Nephron (organoid): ENCODE measurements around the gene HGFAC.
A peak's percentile ranks its signal among the peaks of the same experiment; 100 is the strongest.

ENCODE experiments used
- H3K27ac Mint-ChIP-seq, 3 experiments: 2 replicates each; pipeline ENCODE4 v1.8.0; 2020; ENCODE audit warnings: mixed read lengths in 3 of 3, mild to moderate bottlenecking in 2 of 3, moderate library complexity in 1 of 3
- H3K27me3 Mint-ChIP-seq: 2 replicates; pipeline ENCODE4 v1.8.0; 2021; ENCODE audit warnings: low read depth, mild to moderate bottlenecking, moderate library complexity, mixed read lengths
- H3K36me3 Mint-ChIP-seq: 2 replicates; pipeline ENCODE4 v1.8.0; 2020; ENCODE audit warnings: low read depth, mixed read lengths
- H3K4me1 Mint-ChIP-seq: 2 replicates; pipeline ENCODE4 v1.8.0; 2020; ENCODE audit warnings: mixed read lengths
- H3K4me3 Mint-ChIP-seq, 3 experiments: 2 replicates each; pipeline ENCODE4 v1.8.0; 2020; ENCODE audit warnings: mild to moderate bottlenecking in 3 of 3, mixed read lengths in 3 of 3, moderate library complexity in 2 of 3
- H3K9me3 Mint-ChIP-seq: 2 replicates; pipeline ENCODE4 v1.8.0; 2020; ENCODE audit warnings: mixed read lengths
- TF ChIP-seq, protein P1 (sequence below), 3 experiments: fragments of 200-600 bp; sonication (generic); IDR thresholded peaks; one replicate each; pipeline ENCODE4 v1.5.0; 2021; ENCODE audit warnings: antibody characterized with exemption in 3 of 3; ENCODE audit not compliant: unreplicated experiment in 3 of 3

HGFAC gene

DNA sequence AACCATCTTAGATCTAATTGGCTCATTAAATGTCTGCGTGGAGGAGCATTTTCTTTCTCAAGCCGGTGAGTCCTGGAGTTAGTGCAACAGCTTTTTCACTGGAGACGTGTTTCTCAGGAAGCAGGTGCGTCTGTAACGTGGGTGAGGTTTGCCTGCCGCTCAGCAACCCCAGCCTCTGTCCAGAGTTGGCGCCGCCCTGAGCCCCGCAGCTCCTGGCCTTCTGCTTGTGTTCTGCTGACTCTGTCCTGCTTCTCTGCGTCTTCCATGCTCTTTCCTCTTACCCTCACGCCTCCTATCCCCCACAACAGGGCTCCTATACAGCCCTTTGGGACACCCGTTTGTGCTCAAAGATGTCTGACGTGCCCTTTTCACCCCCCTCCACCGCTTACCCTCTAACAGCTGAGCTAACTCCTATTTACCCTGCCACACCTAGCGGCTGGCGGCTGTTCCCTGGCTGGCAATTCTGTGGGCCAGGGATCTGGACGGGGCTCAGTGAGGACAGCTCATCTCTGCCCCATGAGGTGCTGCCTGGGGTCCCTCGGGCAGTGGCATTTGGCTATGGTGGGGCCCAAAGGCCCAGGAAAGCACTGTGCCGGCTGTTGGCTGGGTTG, 40.1 kb downstream of the HGFAC start:
- H3K4me3 Mint-ChIP-seq: no peak overlapping the region
- no peak overlapping the region for H3K27ac Mint-ChIP-seq
- no peaks in the 10 kb centered on the region for H3K36me3 Mint-ChIP-seq
- H3K4me1 Mint-ChIP-seq: peaks cover 22% of the 10 kb centered on the region
- TF ChIP-seq, protein P1, sequence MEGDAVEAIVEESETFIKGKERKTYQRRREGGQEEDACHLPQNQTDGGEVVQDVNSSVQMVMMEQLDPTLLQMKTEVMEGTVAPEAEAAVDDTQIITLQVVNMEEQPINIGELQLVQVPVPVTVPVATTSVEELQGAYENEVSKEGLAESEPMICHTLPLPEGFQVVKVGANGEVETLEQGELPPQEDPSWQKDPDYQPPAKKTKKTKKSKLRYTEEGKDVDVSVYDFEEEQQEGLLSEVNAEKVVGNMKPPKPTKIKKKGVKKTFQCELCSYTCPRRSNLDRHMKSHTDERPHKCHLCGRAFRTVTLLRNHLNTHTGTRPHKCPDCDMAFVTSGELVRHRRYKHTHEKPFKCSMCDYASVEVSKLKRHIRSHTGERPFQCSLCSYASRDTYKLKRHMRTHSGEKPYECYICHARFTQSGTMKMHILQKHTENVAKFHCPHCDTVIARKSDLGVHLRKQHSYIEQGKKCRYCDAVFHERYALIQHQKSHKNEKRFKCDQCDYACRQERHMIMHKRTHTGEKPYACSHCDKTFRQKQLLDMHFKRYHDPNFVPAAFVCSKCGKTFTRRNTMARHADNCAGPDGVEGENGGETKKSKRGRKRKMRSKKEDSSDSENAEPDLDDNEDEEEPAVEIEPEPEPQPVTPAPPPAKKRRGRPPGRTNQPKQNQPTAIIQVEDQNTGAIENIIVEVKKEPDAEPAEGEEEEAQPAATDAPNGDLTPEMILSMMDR (IDR thresholded peaks at IDR 0.05; ENCODE audit: unreplicated experiment in 3 of 3): no peak
- H3K27me3 Mint-ChIP-seq: peaks cover 3% of the 10 kb centered on the region
- H3K9me3 Mint-ChIP-seq: no peaks in the 10 kb centered on the region

DNA sequence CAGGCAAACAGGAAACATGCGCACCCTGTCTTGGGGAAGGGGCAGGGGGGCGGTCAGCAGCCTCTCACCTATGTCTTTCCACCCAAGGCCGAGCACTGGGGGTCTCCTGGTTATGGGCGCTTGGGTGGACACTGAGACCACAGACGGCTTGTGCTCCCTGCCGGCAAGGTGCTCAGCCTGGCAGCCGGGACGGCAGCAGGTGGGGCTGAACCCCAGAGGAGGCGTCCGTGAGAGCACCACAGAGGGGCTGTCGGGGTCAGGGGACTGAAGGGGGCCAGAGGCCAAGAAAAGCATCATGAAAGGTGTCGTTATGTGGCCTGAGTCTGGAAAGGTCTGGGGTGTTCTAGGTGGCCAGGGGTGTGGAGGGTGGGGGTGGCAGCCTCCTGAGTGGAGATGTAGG, 40.9 kb downstream of the HGFAC start:
- no peak overlapping the region for H3K27ac Mint-ChIP-seq
- no peaks in the 10 kb centered on the region for H3K36me3 Mint-ChIP-seq
- TF ChIP-seq, protein P1 (IDR thresholded peaks at IDR 0.05; ENCODE audit: unreplicated experiment in 3 of 3): no peak
- no peaks in the 10 kb centered on the region for H3K9me3 Mint-ChIP-seq
- peaks cover 22% of the 10 kb centered on the region for H3K4me1 Mint-ChIP-seq
- peaks cover 9% of the 10 kb centered on the region for H3K27me3 Mint-ChIP-seq
- no peak overlapping the region for H3K4me3 Mint-ChIP-seq

DNA sequence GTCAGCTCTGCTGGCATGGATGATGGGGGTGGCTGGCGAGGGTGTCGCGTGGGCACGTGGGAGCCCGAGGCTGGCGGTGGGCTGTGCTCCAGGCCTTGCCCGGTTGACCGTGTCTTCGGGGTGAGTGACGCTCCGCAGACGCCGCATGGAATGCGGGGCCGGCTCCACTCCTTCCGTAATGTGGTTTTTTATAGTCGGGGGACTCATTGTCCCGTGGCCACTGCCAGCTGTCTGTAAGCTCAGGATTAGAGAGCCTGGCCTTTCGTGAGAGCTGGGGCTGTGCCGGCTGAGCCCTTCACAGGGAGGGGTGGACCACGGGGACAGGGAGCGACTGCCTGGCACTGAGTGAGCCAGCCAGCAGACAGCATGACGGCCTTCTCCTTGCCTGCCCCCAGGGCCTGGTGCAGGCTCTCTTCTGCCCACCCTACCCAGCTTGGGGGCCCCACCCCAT, 41.7 kb downstream of the HGFAC start:
- H3K27me3 Mint-ChIP-seq: peaks cover 11% of the 10 kb centered on the region
- peak overlapping the region in 1 of 3 experiments; percentile 8 for H3K4me3 Mint-ChIP-seq
- peaks cover 22% of the 10 kb centered on the region for H3K4me1 Mint-ChIP-seq
- no peaks in the 10 kb centered on the region for H3K9me3 Mint-ChIP-seq
- TF ChIP-seq, protein P1 (IDR thresholded peaks at IDR 0.05; ENCODE audit: unreplicated experiment in 3 of 3): no peak
- no peaks in the 10 kb centered on the region for H3K36me3 Mint-ChIP-seq
- H3K27ac Mint-ChIP-seq: no peak overlapping the region

DNA sequence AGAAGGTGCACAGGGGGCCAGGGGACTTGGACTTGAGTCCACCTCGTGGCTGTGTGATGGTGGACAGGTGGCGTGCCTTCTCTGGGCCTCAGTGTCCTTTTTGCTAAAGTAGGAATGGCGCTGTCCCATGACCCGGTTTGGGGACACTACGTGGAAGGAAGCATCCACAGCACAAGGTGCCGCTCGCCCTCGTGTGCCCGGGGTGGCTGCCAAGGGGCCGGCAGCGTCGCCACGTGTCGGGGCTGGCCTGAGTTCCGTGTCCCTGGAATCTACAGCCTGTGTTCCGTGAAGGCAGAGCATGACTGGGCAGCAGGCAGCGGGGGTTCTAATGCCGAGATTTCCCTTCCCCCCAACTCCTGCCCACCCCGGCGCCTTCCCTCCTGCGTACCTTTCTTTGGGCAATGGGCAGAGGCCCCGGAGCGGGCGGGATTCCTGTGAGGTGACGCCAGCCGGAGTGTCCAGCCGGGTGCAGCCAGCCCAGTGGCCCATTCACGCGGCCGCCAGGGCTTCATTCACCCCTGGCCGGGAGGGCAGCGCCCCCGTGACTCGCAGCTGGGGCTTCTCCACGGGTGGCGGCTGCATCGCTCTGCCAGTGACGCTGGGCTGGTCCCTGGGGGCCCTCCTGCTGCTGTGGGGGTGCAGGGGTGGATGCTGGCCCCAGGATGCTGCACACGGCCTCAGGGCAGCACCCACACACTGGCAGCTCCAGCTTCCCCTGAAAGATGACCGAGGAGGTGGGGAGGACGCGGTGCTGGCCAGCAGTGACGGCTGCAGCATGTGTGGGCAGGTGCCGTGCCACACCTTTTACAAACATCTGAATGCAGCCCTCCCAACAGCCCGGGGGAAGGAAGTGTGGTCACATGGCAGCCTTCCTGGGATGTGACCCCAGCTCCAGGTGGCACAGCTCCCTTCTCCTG, 42.5 kb downstream of the HGFAC start:
- Mint-ChIP-seq H3K4me1 (peaks cover 22% of the 10 kb centered on the region), H3K9me3 (no peaks in the 10 kb centered on the region), H3K27ac (no peak overlapping the region), H3K27me3 (peaks cover 17% of the 10 kb centered on the region), H3K4me3 (no peak overlapping the region), H3K36me3 (no peaks in the 10 kb centered on the region)
- TF ChIP-seq, protein P1 (IDR thresholded peaks at IDR 0.05; ENCODE audit: unreplicated experiment in 3 of 3): no peak

DNA sequence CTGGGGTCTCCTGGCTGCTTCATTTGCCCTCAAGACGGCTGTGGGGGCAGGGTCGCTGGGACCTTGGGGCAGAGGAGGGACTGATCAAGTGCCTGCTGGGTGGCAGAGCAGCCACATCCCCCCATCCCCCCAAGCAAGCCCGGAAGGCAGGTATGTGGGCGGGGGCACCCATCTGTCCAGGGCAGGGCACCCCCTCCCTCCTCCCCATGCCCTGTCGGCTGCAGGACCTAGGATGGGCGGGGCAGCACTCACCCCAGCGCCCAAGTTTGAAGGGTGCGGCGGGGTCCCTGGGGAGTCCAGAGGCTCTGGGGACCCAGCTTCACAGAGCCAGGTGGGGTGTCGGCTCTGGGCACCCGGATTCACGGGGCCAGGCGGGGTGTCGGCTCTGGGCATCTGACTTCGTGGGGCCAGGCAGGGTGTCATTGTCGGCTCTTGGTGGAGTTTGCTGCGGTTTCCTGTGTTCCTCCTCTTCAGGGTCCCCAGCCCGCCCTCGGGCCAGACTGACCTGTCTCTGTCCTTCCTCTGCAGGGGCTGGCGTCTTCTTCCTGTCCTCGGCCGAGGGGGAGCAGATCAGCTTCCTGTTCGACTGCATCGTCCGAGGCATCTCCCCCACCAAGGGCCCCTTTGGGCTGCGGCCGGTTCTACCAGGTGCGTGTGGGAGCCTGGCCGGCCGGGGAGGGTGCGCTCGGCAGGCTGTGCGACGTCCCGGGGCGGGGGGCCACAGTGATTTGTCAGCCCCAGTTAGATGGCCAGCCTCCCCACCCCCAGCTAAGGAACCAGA, 43.4 kb downstream of the HGFAC start:
- H3K36me3 Mint-ChIP-seq: no peaks in the 10 kb centered on the region
- no peak overlapping the region for H3K27ac Mint-ChIP-seq
- H3K4me1 Mint-ChIP-seq: peaks cover 22% of the 10 kb centered on the region
- TF ChIP-seq, protein P1 (IDR thresholded peaks at IDR 0.05; ENCODE audit: unreplicated experiment in 3 of 3): no peak
- peaks cover 17% of the 10 kb centered on the region for H3K27me3 Mint-ChIP-seq
- no peak overlapping the region for H3K4me3 Mint-ChIP-seq
- no peaks in the 10 kb centered on the region for H3K9me3 Mint-ChIP-seq
